Stimulated activated CD4-positive, alpha-beta T cell treated with anti-CD3 and anti-CD28 coated beads, TNF-alpha, amount 100 ng/mL, for 24 hours (primary cell): Measurements from ENCODE around the gene SCN4B.
"Not testable (repeated sequence)": the region's sequence is repeated elsewhere in the genome, so short reads cannot be mapped to it uniquely, and the experiment has no call there.

Experiments used
- DNase-seq, 3 experiments: peaks; one replicate each; pipeline ENCODE4 v3.0.0-alpha.2; 2020; ENCODE audit warnings: low read depth in 3 of 3

The SCN4B gene, protein sequence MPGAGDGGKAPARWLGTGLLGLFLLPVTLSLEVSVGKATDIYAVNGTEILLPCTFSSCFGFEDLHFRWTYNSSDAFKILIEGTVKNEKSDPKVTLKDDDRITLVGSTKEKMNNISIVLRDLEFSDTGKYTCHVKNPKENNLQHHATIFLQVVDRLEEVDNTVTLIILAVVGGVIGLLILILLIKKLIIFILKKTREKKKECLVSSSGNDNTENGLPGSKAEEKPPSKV

DNA sequence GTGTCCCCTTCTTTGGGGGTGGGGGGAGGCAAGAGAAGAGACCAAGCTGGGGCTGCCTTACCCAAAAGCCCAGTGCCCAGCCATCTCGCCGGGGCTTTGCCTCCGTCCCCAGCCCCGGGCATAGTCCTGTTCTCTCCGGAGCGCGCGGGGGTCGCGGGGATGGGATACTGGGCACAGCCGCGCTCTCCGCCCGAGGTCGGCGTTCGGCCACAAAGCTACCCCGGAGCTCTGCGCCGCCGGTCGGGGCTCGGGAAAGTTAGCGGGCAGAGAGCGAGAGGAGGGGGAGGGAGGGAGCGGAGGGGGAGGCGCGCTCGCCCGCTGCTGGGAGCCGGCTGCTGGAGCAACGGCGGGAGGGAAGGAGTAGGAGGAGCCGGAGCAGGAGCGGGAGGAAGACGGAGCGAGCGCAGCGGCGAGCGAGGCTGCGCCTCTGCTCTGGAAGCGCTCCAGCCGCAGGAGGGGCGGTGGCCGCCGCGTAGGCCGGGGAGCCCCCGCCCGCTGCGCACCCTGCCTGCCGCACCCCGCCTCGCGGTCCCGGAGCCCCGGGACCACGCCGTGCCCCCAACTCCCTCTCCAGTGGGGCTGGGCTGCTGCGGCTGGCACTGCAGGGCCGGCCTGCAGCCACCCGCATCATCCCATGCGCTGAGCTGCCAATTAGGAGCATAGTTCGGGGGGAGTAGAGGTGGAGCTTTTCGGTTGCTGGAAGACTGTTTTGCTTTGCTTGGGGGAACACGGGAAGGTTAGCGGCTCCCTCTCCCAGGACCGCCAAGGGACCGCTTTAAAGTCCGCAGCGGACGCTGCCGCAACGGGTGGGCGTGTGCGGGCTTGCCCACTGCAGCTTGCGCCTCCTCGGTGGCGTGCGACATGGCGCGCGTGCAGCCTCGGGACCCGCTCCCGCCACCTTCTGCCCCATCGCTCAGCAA, at the start of gene SCN4B:
TSS of gene SCN4B (minus strand) at position 272 of the 920 bp plus-strand sequence. CDS start at position 122, 150 bp downstream.
- no peak for DNase-seq

- no peak for DNase-seq
Measured at GRCh38 chr11:118201966-118202365, 49.3 kb upstream of the SCN4B start.

DNA sequence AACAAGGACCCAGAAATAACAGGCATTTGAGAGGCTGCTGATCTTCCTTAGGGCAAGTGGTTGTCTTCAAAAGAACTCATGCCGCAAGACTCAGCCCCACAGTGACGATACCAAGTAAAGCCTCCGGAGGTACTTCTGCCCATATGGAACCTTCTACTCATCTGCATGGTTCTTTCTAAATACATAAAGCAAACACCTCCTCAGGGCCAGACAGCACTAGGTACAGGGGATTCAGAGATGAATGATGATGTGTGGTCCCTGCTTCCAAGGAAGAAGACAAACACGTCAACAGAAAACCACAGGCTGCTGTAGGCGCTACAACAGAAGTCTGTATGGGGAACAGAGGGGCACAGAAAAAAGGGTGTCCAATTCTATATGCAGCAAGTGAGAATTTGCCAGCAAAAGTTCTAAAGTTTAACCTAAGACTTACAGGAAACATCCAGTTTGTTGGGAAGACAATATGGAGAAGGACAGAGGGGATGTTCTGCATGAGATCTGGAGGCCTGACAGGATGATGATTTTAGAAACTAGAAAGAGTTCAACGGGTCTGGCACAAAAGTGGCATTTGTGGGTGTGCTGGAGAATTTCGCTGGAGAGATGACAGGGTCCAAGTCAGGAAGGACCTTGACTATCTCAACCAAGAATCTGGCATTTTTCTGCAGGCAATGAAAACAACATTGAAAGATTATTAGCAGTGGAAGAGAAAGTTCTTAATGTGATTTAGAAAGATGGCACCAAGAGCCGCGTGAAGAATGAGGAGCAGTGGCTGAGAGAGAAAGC, 48.5 kb upstream of the SCN4B start:
- DNase-seq = peak in 2 of 3 experiments; percentile 33 to 43

GRCh38 chr11:118200497-118200896, 47.9 kb upstream of the SCN4B start:
- DNase-seq = no peak

- DNase-seq = no peak
Measured at GRCh38 chr11:118199135-118199534, 46.5 kb upstream of the SCN4B start.

- peak; percentile 73 to 85 (median 75) for DNase-seq
Measured at GRCh38 chr11:118198370-118198769, 45.7 kb upstream of the SCN4B start.

DNA sequence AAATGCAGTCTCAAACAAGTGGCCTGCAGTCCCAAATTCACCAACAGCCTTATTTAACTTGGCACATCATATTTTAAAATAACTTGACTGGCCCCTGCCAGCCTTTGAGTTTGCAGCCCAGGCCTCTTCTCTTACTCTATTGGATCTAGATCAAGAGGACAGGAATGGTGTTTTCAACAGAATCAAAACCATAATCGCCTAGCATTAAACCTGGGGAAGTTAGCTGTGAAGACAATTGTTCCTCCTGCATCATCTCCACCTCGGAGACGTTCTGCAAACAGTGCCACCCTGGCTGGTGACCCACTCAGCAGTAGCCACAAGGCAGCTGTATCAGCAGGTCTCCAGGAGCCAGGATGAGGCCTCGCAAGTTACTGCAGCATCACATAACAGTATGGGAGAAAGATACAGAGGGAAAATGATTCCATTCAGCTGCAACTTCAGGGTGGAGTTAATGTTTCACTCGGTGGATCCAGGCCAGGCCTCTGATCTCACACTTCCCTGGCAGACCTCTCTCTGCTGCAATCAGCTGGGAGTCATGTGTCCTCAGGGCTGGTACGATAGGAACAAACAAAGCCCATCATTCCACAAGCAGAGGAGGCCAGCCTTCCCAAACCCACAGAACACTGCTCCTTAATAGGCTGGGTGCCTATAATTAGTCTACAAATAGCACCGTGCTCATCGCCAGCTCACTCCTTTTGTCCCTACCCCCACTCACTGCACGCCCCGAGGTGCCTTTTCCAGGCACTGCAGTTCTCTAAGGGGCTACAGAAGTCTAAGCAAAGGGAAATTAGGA, 42.4 kb upstream of the SCN4B start:
- DNase-seq = no peak

GRCh38 chr11:118193910-118194566, 41.4 kb upstream of the SCN4B start:
- no peak for DNase-seq

- not testable (repeated sequence) for DNase-seq
Measured at GRCh38 chr11:118192817-118193216, 40.2 kb upstream of the SCN4B start.

DNA sequence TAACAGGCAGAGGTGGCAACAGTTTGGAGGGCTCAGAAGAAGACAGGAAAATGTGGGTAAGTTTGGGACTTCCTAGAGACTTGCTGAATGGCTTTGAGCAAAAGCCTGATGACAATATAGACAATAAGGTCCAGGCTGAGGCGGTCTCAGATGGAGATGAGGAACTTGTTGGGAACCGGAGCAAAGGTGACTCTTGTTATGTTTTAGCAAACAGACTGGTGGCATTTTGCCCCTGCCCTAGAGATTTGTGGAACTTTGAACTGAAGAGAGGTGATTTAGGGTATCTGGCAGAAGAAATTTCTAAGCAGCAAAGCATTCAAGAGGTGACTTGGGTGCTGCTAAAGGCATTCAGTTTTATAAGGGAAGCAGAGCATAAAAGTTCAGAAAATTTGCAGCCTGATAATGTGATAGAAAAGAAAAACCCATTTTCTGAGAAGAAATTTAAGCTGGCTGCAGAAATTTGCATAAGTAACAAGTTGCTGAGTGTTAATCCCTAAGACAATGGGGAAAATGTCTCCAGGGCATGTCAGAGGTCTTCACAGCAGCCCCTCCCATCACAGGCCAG, 38.4 kb upstream of the SCN4B start:
- not testable (repeated sequence) for DNase-seq

DNA sequence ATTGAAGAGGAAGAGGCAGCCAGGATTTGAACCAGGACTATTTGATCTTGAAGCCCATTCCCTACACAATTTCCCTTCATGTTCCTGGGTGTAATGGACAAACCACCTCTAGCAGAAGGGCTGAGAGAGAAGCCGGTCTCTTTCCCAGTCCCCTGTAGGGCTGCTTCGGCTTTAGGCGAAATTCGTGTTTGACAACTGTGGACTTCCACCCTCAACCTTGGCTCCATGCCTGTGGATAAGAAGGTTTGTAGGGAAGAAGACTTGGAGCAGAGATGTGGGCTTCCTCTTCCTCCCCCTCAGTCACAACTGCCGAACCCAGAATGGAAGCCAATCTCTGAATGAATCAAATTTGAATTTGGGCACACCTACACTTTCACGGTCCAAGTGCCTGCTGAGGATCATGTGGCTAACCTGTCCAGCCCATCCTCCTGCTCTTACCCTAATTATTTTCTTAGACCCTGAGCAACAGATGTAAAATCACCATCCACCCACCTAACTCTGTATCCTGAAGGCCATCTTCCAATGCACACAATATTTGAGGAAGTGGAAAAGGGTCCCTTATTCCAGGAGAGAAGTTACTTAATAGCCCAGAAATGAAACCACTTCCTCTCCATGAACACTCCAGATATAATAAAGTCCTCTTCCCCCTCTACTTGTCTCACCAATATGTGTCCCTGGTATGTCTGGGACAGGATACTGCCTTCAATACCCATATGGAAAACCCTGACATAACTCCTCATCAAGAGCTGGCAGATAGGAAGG, 33.9 kb upstream of the SCN4B start:
- no peak for DNase-seq

DNA sequence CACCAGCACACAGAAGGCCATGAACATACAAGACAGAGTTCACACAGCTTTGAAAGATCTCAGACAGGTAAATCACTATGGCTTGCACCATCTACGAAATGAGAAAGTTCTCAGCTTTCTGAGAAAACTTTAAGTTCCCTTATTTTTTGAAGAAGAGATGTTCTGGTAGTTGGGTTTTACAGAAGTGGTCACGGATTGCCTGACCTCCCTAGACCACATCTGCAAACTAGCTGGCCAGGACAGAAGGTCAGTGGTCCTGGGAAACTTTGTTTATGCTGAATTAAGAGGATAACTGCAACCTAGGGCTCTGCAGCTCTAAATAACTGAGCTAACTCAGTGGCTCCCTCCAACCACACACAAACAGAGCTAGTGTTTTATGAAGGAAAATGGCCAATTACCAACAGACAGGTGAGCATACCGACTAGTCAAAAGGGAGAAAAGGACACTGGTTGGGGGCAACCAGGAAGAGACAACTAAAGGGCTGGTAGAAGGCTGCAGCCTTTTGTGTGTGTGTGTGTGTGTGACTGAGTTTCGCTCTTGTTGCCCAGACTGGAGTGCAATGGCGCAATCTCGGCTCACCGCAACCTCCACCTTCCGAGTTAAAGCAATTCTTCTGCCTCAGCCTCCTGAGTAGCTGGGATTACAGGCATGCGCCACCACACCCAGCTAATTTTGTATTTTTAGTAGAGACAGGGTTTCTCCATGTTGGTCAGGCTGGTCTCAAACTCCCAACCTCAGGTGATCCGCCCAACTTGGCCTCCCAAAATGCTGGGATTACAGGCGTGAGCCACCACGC, 32.4 kb upstream of the SCN4B start:
- DNase-seq = no peak

DNA sequence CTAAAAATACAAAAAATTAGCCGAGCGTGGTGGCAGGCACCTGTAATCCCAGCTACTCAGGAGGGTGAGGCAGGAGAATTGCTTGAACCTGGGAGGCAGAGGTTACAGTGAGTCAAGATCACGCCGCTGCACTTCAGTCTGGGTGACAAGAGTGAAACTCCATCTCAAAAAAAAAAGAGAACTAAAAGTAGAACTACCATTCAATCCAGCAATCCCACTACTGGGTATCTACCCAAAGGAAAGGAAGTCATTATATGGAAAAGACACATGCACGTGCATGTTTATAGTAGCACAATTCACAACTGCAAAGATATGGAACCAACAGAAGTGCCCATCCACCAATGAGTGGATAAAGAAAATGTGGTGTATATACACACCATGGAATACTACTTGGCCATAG, 31.1 kb upstream of the SCN4B start:
- not testable (repeated sequence) for DNase-seq

GRCh38 chr11:118180300-118180703, 27.7 kb upstream of the SCN4B start:
- no peak for DNase-seq

DNA sequence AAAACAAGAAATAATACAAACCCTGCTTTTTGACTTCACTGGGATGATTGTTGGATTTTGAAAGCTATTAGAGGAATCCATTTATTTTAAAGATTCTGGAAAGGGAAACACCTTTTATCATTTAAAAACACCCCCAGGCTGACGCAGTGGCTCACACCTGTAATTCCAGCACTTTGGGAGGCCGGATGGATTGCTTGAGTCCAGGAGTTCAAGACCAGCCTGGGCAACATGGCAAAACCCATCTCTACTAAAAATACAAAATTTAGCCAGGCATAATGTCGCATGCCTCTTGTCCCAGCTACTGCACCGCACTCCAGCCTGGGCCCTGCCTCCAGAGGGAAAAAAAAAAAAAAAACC, 24.1 kb upstream of the SCN4B start:
- no peak for DNase-seq

GRCh38 chr11:118175993-118176777, 23.6 kb upstream of the SCN4B start, which contains the start of gene SCN2B:
Gene SCN2B (minus strand): TSS chr11:118176639. CDS start chr11:118176431, 208 bp downstream.
- DNase-seq = no peak

- no peak for DNase-seq
Measured at GRCh38 chr11:118175031-118175992, 22.7 kb upstream of the SCN4B start.
